ENCODE data around the gene PTPN1. TPM values are rescaled to one million over a fixed set of nuclear protein-coding genes. Genes with fewer than 3 reads are reported as not detected.
A peak's percentile ranks its signal among the peaks of the same experiment; 100 is the strongest.

PTPN1 gene
- total and polyA plus RNA-seq, 2 of the 13 experiments (the other 11 are each of a cell fraction or from before 2014, with no cell fraction given) = 17.7 to 37.2 TPM

DNA sequence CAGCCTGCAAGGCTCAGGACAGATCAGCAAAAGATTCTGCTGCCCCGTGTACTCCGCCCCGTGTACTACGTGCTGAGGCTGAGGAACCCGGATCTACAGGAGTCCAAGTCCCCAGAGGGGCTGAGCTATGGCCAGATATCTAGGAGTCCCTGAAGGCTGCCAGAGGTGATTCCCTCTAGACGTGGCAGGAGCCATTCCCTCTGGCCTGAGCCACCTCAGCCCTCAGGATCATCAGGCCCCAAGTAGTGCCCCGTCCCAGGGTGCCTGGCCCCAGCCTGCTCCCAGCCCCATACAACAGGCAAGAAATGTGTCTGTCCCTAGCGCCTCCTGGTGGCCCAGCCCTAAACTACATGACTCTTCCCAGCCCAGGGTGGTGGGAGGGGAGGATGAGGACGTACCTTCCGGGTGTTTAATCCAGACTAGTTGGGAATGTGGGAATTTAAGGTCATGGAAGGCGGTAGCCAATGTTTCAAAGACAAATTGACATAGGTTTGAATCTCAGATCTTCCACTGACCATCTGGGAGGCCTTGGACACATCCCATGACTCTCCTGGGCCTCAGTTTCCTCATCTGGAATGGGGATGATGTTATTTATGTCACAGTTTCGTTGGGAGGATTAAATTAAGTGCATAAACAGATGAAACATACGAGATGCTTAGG, 49.4 kb upstream of the PTPN1 start (continued):
- no peak for TF ChIP-seq AGO2 (optimal IDR thresholded peaks at IDR 0.05; ENCODE audit: low read depth, low read length)
- TF ChIP-seq, protein P1, sequence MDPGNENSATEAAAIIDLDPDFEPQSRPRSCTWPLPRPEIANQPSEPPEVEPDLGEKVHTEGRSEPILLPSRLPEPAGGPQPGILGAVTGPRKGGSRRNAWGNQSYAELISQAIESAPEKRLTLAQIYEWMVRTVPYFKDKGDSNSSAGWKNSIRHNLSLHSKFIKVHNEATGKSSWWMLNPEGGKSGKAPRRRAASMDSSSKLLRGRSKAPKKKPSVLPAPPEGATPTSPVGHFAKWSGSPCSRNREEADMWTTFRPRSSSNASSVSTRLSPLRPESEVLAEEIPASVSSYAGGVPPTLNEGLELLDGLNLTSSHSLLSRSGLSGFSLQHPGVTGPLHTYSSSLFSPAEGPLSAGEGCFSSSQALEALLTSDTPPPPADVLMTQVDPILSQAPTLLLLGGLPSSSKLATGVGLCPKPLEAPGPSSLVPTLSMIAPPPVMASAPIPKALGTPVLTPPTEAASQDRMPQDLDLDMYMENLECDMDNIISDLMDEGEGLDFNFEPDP (CRISPR knock-in tag; conservative IDR thresholded peaks at IDR 0.05) = no peak
- TF ChIP-seq FOXP1 (IDR thresholded peaks at IDR 0.05) = no peak
- 0 out of 2 replicates have a peak, but pooled peaks have one; percentile 23 for TF ChIP-seq FOXP1 (CRISPR knock-in tag; IDR thresholded peaks at IDR 0.05)
- no peak for TF ChIP-seq REXO4 (CRISPR knock-in tag; IDR thresholded peaks at IDR 0.05; ENCODE audit: borderline replicate concordance)
- TF ChIP-seq, protein P2, sequence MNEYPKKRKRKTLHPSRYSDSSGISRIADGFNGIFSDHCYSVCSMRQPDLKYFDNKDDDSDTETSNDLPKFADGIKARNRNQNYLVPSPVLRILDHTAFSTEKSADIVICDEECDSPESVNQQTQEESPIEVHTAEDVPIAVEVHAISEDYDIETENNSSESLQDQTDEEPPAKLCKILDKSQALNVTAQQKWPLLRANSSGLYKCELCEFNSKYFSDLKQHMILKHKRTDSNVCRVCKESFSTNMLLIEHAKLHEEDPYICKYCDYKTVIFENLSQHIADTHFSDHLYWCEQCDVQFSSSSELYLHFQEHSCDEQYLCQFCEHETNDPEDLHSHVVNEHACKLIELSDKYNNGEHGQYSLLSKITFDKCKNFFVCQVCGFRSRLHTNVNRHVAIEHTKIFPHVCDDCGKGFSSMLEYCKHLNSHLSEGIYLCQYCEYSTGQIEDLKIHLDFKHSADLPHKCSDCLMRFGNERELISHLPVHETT (CRISPR knock-in tag; conservative IDR thresholded peaks at IDR 0.05) = no peak
- 0 out of 2 replicates have a peak, but pooled peaks have one; percentile 5 for TF ChIP-seq ZFP36L1 (CRISPR knock-in tag; IDR thresholded peaks at IDR 0.05)
- TF ChIP-seq TAF1 (CRISPR knock-in tag; IDR thresholded peaks at IDR 0.05) = peak; percentile 56; the same call in 1 of the 2 replicates
- 0 out of 2 replicates have a peak, but pooled peaks have one; percentile 69 for TF ChIP-seq ZNF383 (CRISPR knock-in tag; IDR thresholded peaks at IDR 0.05; ENCODE audit: borderline replicate concordance)
- TF ChIP-seq, protein P3, sequence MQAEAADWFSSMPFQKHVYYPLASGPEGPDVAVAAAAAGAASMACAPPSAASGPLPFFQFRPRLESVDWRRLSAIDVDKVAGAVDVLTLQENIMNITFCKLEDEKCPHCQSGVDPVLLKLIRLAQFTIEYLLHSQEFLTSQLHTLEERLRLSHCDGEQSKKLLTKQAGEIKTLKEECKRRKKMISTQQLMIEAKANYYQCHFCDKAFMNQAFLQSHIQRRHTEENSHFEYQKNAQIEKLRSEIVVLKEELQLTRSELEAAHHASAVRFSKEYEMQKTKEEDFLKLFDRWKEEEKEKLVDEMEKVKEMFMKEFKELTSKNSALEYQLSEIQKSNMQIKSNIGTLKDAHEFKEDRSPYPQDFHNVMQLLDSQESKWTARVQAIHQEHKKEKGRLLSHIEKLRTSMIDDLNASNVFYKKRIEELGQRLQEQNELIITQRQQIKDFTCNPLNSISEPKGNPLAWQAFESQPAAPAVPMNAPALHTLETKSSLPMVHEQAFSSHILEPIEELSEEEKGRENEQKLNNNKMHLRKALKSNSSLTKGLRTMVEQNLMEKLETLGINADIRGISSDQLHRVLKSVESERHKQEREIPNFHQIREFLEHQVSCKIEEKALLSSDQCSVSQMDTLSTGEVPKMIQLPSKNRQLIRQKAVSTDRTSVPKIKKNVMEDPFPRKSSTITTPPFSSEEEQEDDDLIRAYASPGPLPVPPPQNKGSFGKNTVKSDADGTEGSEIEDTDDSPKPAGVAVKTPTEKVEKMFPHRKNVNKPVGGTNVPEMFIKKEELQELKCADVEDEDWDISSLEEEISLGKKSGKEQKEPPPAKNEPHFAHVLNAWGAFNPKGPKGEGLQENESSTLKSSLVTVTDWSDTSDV (CRISPR knock-in tag; IDR thresholded peaks at IDR 0.05) = 0 out of 2 replicates have a peak, but pooled peaks have one; percentile 61
- peak; percentile 63; the same call in 1 of the 2 replicates for TF ChIP-seq FOXJ3 (CRISPR knock-in tag; IDR thresholded peaks at IDR 0.05; ENCODE audit: borderline replicate concordance)
- no peak; the same call in 1 of the 2 replicates for TF ChIP-seq TP53 (CRISPR knock-in tag; conservative IDR thresholded peaks at IDR 0.05)
- TF ChIP-seq AGO1 (IDR thresholded peaks at IDR 0.05; ENCODE audit: low read depth, low read length, poor library complexity, severe bottlenecking) = no peak
- no peak for TF ChIP-seq SMAD9 (CRISPR knock-in tag; IDR thresholded peaks at IDR 0.05)
- TF ChIP-seq PHF20 (CRISPR knock-in tag; IDR thresholded peaks at IDR 0.05) = no peak
- TF ChIP-seq, protein P4, sequence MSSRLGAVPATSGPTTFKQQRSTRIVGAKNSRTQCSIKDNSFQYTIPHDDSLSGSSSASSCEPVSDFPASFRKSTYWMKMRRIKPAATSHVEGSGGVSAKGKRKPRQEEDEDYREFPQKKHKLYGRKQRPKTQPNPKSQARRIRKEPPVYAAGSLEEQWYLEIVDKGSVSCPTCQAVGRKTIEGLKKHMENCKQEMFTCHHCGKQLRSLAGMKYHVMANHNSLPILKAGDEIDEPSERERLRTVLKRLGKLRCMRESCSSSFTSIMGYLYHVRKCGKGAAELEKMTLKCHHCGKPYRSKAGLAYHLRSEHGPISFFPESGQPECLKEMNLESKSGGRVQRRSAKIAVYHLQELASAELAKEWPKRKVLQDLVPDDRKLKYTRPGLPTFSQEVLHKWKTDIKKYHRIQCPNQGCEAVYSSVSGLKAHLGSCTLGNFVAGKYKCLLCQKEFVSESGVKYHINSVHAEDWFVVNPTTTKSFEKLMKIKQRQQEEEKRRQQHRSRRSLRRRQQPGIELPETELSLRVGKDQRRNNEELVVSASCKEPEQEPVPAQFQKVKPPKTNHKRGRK (CRISPR knock-in tag; IDR thresholded peaks at IDR 0.05) = peak; percentile 81; the same call in 1 of the 2 replicates
- TF ChIP-seq RARA (CRISPR knock-in tag; IDR thresholded peaks at IDR 0.05) = peak; percentile 76
- TF ChIP-seq, protein P5, sequence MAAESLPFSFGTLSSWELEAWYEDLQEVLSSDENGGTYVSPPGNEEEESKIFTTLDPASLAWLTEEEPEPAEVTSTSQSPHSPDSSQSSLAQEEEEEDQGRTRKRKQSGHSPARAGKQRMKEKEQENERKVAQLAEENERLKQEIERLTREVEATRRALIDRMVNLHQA (CRISPR knock-in tag; IDR thresholded peaks at IDR 0.05) = no peak
- no peak for TF ChIP-seq SMARCE1 (IDR thresholded peaks at IDR 0.05; ENCODE audit: borderline replicate concordance)
- TF ChIP-seq, protein P6, sequence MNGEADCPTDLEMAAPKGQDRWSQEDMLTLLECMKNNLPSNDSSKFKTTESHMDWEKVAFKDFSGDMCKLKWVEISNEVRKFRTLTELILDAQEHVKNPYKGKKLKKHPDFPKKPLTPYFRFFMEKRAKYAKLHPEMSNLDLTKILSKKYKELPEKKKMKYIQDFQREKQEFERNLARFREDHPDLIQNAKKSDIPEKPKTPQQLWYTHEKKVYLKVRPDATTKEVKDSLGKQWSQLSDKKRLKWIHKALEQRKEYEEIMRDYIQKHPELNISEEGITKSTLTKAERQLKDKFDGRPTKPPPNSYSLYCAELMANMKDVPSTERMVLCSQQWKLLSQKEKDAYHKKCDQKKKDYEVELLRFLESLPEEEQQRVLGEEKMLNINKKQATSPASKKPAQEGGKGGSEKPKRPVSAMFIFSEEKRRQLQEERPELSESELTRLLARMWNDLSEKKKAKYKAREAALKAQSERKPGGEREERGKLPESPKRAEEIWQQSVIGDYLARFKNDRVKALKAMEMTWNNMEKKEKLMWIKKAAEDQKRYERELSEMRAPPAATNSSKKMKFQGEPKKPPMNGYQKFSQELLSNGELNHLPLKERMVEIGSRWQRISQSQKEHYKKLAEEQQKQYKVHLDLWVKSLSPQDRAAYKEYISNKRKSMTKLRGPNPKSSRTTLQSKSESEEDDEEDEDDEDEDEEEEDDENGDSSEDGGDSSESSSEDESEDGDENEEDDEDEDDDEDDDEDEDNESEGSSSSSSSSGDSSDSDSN (CRISPR knock-in tag; IDR thresholded peaks at IDR 0.05) = peak; percentile 86
